Activated CD4-positive, alpha-beta T cell treated with anti-CD3 and anti-CD28 coated beads for 36 hours (primary cell): ENCODE measurements around the gene TLR9. TPM values are rescaled to one million over a fixed set of nuclear protein-coding genes. Genes with fewer than 3 reads are reported as not detected.
A peak's percentile ranks its signal among the peaks of the same experiment; 100 is the strongest.
"Not testable (repeated sequence)": the region's sequence is repeated elsewhere in the genome, so short reads cannot be mapped to it uniquely, and the experiment has no call there.

Experiments
- ATAC-seq: fragments of 200-7000 bp; cut with Tn5 transposase; one replicate; pipeline ENCODE4 v1.10.0; 2021; ENCODE audit warnings: mild to moderate bottlenecking, moderate library complexity
- CTCF ChIA-PET: fragments of 350-600 bp; sonication (Branson Sonifier 250); formaldehyde crosslinking; loops from one replicate; lab custom pipeline; 2021; ENCODE audit warnings: antibody characterized with exemption; lab: Charles Lee
- POLR2A ChIA-PET: fragments of 350-600 bp; sonication (Branson Sonifier 250); formaldehyde crosslinking; loops from one replicate; lab custom pipeline; 2021; ENCODE audit warnings: antibody characterized with exemption, inconsistent platforms; lab: Charles Lee
- DNase-seq: peaks from one replicate; pipeline ENCODE4 v3.0.0-alpha.2; 2020
- H3K27ac Mint-ChIP-seq: one replicate; pipeline ENCODE4 v1.8.0; 2021; ENCODE audit warnings: mixed read lengths
- H3K27me3 Mint-ChIP-seq: one replicate; pipeline ENCODE4 v1.8.0; 2021; ENCODE audit warnings: mixed read lengths
- H3K36me3 Mint-ChIP-seq: one replicate; pipeline ENCODE4 v1.8.0; 2021; ENCODE audit warnings: low read depth, mixed read lengths
- H3K4me1 Mint-ChIP-seq: one replicate; pipeline ENCODE4 v1.8.0; 2021; ENCODE audit warnings: mixed read lengths
- H3K4me3 Mint-ChIP-seq: one replicate; pipeline ENCODE4 v1.8.0; 2021; ENCODE audit warnings: mild to moderate bottlenecking, moderate library complexity, mixed read lengths
- H3K9me3 Mint-ChIP-seq: one replicate; pipeline ENCODE4 v1.8.0; 2021; ENCODE audit warnings: low read depth, mixed read lengths
- intact Hi-C, 2 experiments: fragments of 100-400 bp; cut with DNase I in 1 of 2; cut with micrococcal nuclease in 1 of 2; formaldehyde crosslinking; loops; one replicate each; pipeline versions ENCODE4 v1.14.2 to v1.15.1; 2022 to 2024; cut with DNase I, micrococcal nuclease
- total RNA-seq, 2 experiments: library from RNA; stranded (reverse); gene quantifications; one replicate each; pipeline ENCODE4 v1.2.3, GENCODE V29; 2021

The TLR9 gene, protein sequence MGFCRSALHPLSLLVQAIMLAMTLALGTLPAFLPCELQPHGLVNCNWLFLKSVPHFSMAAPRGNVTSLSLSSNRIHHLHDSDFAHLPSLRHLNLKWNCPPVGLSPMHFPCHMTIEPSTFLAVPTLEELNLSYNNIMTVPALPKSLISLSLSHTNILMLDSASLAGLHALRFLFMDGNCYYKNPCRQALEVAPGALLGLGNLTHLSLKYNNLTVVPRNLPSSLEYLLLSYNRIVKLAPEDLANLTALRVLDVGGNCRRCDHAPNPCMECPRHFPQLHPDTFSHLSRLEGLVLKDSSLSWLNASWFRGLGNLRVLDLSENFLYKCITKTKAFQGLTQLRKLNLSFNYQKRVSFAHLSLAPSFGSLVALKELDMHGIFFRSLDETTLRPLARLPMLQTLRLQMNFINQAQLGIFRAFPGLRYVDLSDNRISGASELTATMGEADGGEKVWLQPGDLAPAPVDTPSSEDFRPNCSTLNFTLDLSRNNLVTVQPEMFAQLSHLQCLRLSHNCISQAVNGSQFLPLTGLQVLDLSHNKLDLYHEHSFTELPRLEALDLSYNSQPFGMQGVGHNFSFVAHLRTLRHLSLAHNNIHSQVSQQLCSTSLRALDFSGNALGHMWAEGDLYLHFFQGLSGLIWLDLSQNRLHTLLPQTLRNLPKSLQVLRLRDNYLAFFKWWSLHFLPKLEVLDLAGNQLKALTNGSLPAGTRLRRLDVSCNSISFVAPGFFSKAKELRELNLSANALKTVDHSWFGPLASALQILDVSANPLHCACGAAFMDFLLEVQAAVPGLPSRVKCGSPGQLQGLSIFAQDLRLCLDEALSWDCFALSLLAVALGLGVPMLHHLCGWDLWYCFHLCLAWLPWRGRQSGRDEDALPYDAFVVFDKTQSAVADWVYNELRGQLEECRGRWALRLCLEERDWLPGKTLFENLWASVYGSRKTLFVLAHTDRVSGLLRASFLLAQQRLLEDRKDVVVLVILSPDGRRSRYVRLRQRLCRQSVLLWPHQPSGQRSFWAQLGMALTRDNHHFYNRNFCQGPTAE
- total RNA-seq: under 1 TPM; 0.59 to 0.74 TPM

DNA sequence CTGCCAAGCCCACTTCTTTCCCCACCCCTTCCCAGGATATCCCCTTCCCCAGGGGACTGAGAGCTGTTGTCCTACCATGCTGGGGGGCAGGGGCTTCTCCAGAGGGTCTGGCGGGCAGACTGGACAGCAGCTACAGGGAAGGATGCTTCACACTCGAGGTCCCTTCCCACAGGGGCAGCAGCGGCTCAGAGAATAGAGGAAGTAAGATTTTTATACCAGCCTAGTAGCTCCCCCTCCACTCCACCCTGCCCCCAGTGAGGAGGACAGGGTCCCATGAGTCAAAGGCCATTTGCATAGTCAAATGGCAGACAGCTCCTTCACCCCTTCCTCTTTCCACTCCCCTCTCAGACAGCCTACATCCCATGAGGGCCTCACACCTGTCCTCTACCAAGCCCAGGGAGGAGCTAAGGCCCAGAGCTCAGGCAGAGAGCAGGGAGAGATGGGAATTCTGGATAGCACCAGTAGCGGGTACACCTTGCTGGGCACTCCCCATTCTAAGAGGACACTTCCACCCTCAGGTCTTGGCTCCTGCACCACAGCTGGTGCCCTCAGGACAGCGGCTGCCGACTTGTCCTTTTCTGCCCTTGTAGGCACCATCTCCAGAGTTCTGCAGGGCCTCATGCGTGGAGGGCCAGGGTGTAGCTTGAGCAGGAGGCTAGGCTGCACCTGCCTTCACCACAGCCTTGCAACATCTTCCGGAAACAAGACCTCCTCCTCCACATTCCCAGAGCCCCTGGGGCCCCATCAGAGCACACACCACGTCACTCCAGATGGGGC, at the start of gene TLR9:
Gene TLR9, minus strand, starts transcription at position 194 of the 777 bp plus-strand sequence. Its CDS starts 116 bp downstream, at position 78.
- H3K27ac Mint-ChIP-seq: peak within 1 kb of the TSS; percentile 85
- peak within 1 kb of the TSS; percentile 21 for H3K4me3 Mint-ChIP-seq
- CTCF ChIA-PET: interaction anchor here (0.5 to 11.1 kb wide), 9 partner anchors 9 to 222 kb away, joined by 3 to 191 read pairs (median 5); no protein-coding TSS in a partner anchor
- peaks cover 61% of the 10 kb centered on the region for H3K4me1 Mint-ChIP-seq
- peak; percentile 57 for ATAC-seq
- intact Hi-C loops: loop anchor here in 1 of 2 experiments (10.0 kb wide), 1 partner anchor 219 kb away; the partner anchor contains the start of gene SEMA3G
- no peaks in the 10 kb centered on the region for H3K9me3 Mint-ChIP-seq
- peak; percentile 63 for DNase-seq
- no peaks in the 10 kb centered on the region for H3K27me3 Mint-ChIP-seq
- POLR2A ChIA-PET: no interaction called here
- peaks cover 6% of the 10 kb centered on the region for H3K36me3 Mint-ChIP-seq

DNA sequence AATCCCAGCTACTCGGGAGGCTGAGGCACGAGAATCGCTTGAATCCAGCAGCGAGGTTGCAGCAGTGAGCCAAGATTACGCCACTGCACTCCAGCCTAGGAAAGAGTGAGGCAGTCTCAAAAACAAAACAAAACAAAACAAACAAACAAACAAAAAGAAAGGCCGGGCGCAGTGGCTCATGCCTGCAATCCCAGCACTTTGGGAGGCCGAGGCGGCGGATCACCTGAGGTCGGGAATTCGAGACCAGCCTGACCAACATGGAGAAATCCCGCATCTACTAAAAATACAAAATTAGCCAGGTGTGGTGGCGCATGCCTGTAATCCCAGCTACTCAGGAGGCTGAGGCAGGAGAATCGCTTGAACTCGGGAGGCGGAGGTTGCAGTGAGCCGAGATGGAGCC, 49.3 kb upstream of the TLR9 start:
- H3K9me3 Mint-ChIP-seq, DNase-seq, ATAC-seq, H3K27me3 Mint-ChIP-seq: not testable (repeated sequence)
- intact Hi-C loops: loop anchor here (5.0 to 10.0 kb wide), 9 partner anchors 122 to 1937 kb away; partner anchors contain the start of genes GNL3 (in 2 of the 2), PBRM1 (in 2 of the 2), CISH (in 1 of the 2) and GLT8D1 (in 1 of the 2)
- H3K27ac Mint-ChIP-seq: peak overlapping the region; percentile 99
- peaks cover 84% of the 10 kb centered on the region for H3K36me3 Mint-ChIP-seq
- peak overlapping the region; percentile 99 for H3K4me3 Mint-ChIP-seq
- H3K4me1 Mint-ChIP-seq: peaks cover 56% of the 10 kb centered on the region
- CTCF ChIA-PET: interaction anchor here (0.8 kb wide), 1 partner anchor 118 kb away, joined by 3 read pairs; no protein-coding TSS in a partner anchor
- POLR2A ChIA-PET: interaction anchor here (0.6 kb wide), 1 partner anchor 73 kb away, joined by 3 read pairs; no protein-coding TSS in a partner anchor

DNA sequence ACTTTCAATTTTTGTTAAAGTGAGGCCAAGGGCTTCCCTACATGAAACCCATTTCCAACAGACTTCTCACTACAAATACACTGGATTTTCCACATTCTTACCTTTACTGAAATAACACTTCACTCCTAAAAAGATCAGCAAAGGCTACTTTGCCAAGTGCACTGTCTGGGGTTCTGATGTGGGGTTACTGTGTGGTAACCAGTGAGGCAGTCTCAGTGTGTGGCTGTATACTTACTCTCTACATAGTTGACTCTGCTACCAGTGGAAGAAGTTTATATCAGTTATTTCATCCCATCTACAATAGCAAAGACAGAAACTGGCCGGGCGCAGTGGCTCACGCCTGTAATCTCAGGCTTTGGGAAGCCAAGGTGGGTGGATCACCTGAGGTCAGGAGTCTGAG, 47.4 kb upstream of the TLR9 start:
- ATAC-seq (peak; percentile 17), DNase-seq (peak; percentile 36)
- Mint-ChIP-seq H3K27me3 (no peaks in the 10 kb centered on the region), H3K4me3 (peak overlapping the region; percentile 99), H3K4me1 (peaks cover 64% of the 10 kb centered on the region), H3K36me3 (peaks cover 92% of the 10 kb centered on the region), H3K9me3 (no peaks in the 10 kb centered on the region), H3K27ac (peak overlapping the region; percentile 99)
- ChIA-PET POLR2A (no interaction called here), CTCF (interaction anchor here (0.8 to 1.7 kb wide), 4 partner anchors 14 to 67 kb away, joined by 4 to 6 read pairs (median 4); no protein-coding TSS in a partner anchor)
- intact Hi-C loops: loop anchor here (10.0 kb wide), 4 partner anchors 278 to 1658 kb away; partner anchors contain the start of genes CISH (in 1 of the 2), GNL3 (in 1 of the 2), MAPKAPK3 (in 1 of the 2) and PBRM1 (in 1 of the 2)

DNA sequence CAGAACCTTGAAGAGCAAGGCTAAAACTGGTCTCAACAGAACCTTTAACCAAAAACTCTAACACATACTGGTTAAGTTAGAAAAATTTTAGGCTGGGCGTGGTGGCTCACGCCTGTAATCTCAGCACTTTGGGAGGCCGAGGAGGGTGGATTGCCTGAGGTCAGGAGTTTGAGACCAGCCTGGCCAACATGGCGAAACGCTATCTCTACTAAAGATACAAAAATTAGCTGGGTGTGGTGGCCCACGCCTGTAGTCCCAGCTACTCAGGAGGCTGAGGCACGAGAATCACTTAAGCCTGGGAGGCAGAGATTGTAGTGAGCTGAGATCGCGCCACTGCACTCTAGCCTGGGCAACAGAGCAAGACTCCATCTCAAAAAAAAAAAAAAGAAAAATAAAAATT, 46.7 kb upstream of the TLR9 start:
- Mint-ChIP-seq H3K27ac (peak overlapping the region; percentile 93), H3K4me1 (peaks cover 71% of the 10 kb centered on the region), H3K4me3 (peak overlapping the region; percentile 99), H3K36me3 (peaks cover 93% of the 10 kb centered on the region)
- not testable (repeated sequence) for H3K27me3 Mint-ChIP-seq, ATAC-seq, H3K9me3 Mint-ChIP-seq, DNase-seq
- intact Hi-C loops: loop anchor here (10.0 kb wide), 4 partner anchors 277 to 1657 kb away; partner anchors contain the start of genes CISH (in 1 of the 2), GNL3 (in 1 of the 2), MAPKAPK3 (in 1 of the 2) and PBRM1 (in 1 of the 2)
- ChIA-PET POLR2A (interaction anchor here (0.7 kb wide), 1 partner anchor 37 kb away, joined by 3 read pairs; no protein-coding TSS in a partner anchor), CTCF (interaction anchor here (0.8 to 2.2 kb wide), 7 partner anchors 13 to 68 kb away, joined by 4 to 12 read pairs (median 5); partner anchors contain the start of gene PPM1M)

DNA sequence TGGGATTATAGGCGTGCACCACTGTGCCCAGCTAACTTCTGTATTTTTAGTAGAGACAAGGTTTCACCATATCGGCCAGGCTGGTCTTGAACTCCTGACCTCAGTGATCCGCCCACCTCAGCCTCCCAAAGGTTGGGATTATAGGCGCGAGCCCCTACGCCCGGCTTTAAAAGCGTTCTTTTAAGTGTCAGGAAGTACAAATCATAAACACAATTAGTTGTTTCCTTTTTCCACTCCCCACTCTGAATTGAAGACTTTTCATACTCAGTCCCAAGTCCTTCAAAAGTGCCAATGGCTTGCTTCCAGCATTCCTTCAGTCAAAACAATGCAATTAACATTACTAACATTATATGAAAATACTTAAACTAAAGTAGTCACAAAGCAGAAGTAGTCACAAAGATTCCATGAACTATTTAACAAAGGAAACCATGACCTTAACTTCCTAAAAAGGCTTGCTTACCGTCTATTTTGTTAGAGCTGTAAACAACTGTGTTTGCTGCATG, 44.9 kb upstream of the TLR9 start:
- POLR2A ChIA-PET: interaction anchor here (0.6 to 1.8 kb wide), 3 partner anchors 17 to 28 kb away, joined by 3 to 5 read pairs (median 4); no protein-coding TSS in a partner anchor
- no peak for DNase-seq
- Mint-ChIP-seq H3K36me3 (peaks cover 90% of the 10 kb centered on the region), H3K27ac (peak overlapping the region; percentile 93), H3K27me3 (no peaks in the 10 kb centered on the region), H3K9me3 (no peaks in the 10 kb centered on the region), H3K4me1 (peaks cover 85% of the 10 kb centered on the region), H3K4me3 (peak overlapping the region; percentile 99)
- intact Hi-C loops: loop anchor here (1.0 to 10.0 kb wide), 5 partner anchors 17 to 1656 kb away; partner anchors contain the start of genes CISH (in 1 of the 2), GNL3 (in 1 of the 2), MAPKAPK3 (in 1 of the 2) and PBRM1 (in 1 of the 2)
- CTCF ChIA-PET: interaction anchor here (0.5 to 2.2 kb wide), 9 partner anchors 24 to 68 kb away, joined by 3 to 12 read pairs (median 3); partner anchors contain the start of gene PPM1M
- ATAC-seq: no peak

DNA sequence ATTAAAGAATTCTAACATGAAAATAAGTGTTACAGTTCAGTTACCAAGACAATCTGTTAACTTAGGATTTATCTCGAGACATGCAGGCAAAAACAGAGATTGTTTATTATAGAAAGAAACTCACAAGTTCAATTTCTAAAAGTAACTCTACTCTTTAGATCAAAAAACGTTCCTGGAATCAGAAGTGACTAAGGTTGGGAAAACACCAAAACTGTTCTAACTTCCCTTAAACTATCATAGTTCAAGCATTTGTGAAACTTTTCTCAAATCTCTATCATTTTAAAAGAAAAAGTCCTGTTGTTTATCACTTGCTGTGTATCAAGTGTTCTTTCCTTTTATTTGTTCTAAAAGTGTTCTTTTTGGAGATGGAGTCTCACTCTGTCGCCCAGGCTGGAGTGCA, 44.3 kb upstream of the TLR9 start:
- H3K27ac Mint-ChIP-seq: peak overlapping the region; percentile 93
- H3K36me3 Mint-ChIP-seq: peaks cover 89% of the 10 kb centered on the region
- ATAC-seq: no peak
- no peaks in the 10 kb centered on the region for H3K9me3 Mint-ChIP-seq
- ChIA-PET CTCF (interaction anchor here (0.7 to 1.7 kb wide), 2 partner anchors 27 to 28 kb away, joined by 3 read pairs; no protein-coding TSS in a partner anchor), POLR2A (no interaction called here)
- H3K4me1 Mint-ChIP-seq: peaks cover 87% of the 10 kb centered on the region
- peak overlapping the region; percentile 99 for H3K4me3 Mint-ChIP-seq
- DNase-seq: no peak
- intact Hi-C loops: loop anchor here (1.0 to 10.0 kb wide), 5 partner anchors 16 to 1655 kb away; partner anchors contain the start of genes CISH (in 1 of the 2), GNL3 (in 1 of the 2), MAPKAPK3 (in 1 of the 2) and PBRM1 (in 1 of the 2)
- no peaks in the 10 kb centered on the region for H3K27me3 Mint-ChIP-seq

DNA sequence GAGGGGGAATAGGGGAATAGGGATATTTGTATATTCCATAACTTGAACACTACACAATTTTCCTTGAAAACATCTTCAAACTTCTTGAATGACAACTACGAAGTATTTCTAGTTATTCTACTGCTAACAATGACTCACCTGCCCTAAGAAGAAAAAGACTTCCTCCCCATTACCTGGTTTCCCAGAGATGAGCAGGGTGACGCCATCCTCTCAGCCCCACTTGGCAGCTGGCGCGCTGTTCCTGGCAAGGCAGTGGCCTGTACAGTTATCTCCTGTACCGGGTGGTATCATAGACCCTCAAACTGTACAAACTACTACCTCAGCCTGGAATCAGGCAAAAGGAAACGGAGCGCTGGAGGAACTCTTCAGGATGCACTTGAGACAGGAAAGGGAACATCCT, 42.6 kb upstream of the TLR9 start:
- POLR2A ChIA-PET: interaction anchor here (0.6 kb wide), 1 partner anchor 18 kb away, joined by 3 read pairs; no protein-coding TSS in a partner anchor
- Mint-ChIP-seq H3K4me1 (peaks cover 88% of the 10 kb centered on the region), H3K9me3 (no peaks in the 10 kb centered on the region), H3K27ac (peak overlapping the region; percentile 93), H3K27me3 (no peaks in the 10 kb centered on the region), H3K36me3 (peaks cover 89% of the 10 kb centered on the region), H3K4me3 (peak overlapping the region; percentile 57)
- peak; percentile 82 for DNase-seq
- CTCF ChIA-PET: interaction anchor here (0.5 to 1.9 kb wide), 6 partner anchors 9 to 269 kb away, joined by 3 to 8 read pairs (median 4); no protein-coding TSS in a partner anchor
- intact Hi-C loops: no loop called here
- ATAC-seq: peak; percentile 65

DNA sequence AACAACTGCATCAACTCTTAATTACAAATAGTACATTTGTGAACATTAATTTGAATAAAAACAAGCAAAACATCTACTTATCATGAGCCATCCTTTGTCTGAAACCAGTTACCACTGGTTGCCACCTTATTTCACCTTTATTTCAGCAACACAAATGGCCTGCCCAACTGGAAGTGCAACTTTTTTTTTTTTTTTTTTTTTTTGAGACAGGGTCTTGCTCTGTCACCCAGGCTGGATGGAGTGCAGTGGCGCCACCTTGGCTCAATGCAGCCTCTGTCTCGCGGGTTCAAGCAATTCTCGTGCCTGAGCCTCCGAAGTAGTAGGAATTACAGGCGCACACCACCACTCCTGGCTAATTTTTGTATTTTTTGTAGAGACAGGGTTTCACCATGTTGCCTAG, 39.9 kb upstream of the TLR9 start:
- intact Hi-C loops: no loop called here
- Mint-ChIP-seq H3K9me3 (no peaks in the 10 kb centered on the region), H3K4me3 (no peak overlapping the region), H3K27me3 (no peaks in the 10 kb centered on the region), H3K4me1 (peaks cover 89% of the 10 kb centered on the region), H3K27ac (peak overlapping the region; percentile 71), H3K36me3 (peaks cover 88% of the 10 kb centered on the region)
- no peak for ATAC-seq
- no peak for DNase-seq
- ChIA-PET CTCF (no interaction called here), POLR2A (no interaction called here)

DNA sequence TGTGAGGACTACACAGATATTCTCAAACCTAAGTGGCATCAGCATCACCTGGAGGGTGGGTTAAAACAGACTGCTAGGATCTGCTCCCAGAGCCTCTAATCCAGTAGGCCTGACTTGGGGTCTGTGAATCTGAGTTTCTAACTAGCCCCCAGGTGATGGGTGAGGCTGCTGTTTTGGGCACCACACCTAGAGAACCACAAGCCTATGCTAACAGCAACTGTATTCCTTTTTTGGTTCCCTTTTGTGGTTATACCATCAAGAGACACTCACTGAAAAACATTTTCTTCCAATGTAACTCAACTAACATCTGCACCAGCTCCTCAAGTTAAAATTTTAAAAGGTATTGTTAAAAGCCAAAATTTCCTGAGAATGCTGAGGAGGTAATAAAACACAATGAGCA, 37.0 kb upstream of the TLR9 start:
- intact Hi-C loops: no loop called here
- POLR2A ChIA-PET: no interaction called here
- CTCF ChIA-PET: interaction anchor here (0.6 to 1.0 kb wide), 2 partner anchors 27 to 77 kb away, joined by 3 to 5 read pairs; no protein-coding TSS in a partner anchor
- H3K27me3 Mint-ChIP-seq: no peaks in the 10 kb centered on the region
- ATAC-seq (no peak), DNase-seq (no peak)
- H3K4me3 Mint-ChIP-seq: no peak overlapping the region
- H3K4me1 Mint-ChIP-seq: peaks cover 87% of the 10 kb centered on the region
- H3K27ac Mint-ChIP-seq: peak overlapping the region; percentile 75
- peaks cover 89% of the 10 kb centered on the region for H3K36me3 Mint-ChIP-seq
- H3K9me3 Mint-ChIP-seq: no peaks in the 10 kb centered on the region
